ENCODE data around the gene MAPKBP1. TPM values are rescaled to one million over a fixed set of nuclear protein-coding genes. Genes with fewer than 3 reads are reported as not detected.
A peak's percentile ranks its signal among the peaks of the same experiment; 100 is the strongest.

Gene MAPKBP1
- total and polyA plus RNA-seq, 8 donors: 8.8 to 41.5 (median 16.8) TPM

GRCh38 chr15:41789662-41790061 lies 15.4 kb downstream of the MAPKBP1 start:
- no peak overlapping the region for H3K4me3 ChIP-seq
- H3K27ac ChIP-seq: peak overlapping the region; percentile 17 to 59 (median 54)
- TF ChIP-seq CTCF (IDR thresholded peaks at IDR 0.05) (no peak), POLR2A (IDR thresholded peaks at IDR 0.05) (no peak), POLR2AphosphoS5 (IDR thresholded peaks at IDR 0.05) (no peak)
- intact Hi-C loops (cut with DNase I; ENCODE audit: low total_unique reads): no loop called here
- H3K36me3 ChIP-seq: no peaks in the 10 kb centered on the region
- H3K4me1 ChIP-seq: peaks cover 30 to 63% (median 42%) of the 10 kb centered on the region in 4 donors
- no peaks in the 10 kb centered on the region for H3K27me3 ChIP-seq
- no peak for DNase-seq
- no peaks in the 10 kb centered on the region for H3K9me3 ChIP-seq

GRCh38 chr15:41790169-41790568 lies 15.9 kb downstream of the MAPKBP1 start:
- no peak for DNase-seq
- Histone ChIP-seq H3K4me1 (peaks cover 30 to 64% (median 42%) of the 10 kb centered on the region in 4 donors), H3K27ac (peak overlapping the region in 4 of 5 donors; percentile 17 to 59 (median 46)), H3K36me3 (no peaks in the 10 kb centered on the region), H3K4me3 (no peak overlapping the region), H3K9me3 (no peaks in the 10 kb centered on the region), H3K27me3 (no peaks in the 10 kb centered on the region)
- TF ChIP-seq CTCF (IDR thresholded peaks at IDR 0.05) (no peak), EP300 (IDR thresholded peaks at IDR 0.05) (no peak), POLR2A (IDR thresholded peaks at IDR 0.05) (no peak), POLR2AphosphoS5 (IDR thresholded peaks at IDR 0.05) (no peak)
- 86 to 96% (median 88%) methylated on average over 3 of the region's 3 CpGs for WGBS, 5 donors
- intact Hi-C loops (cut with DNase I; ENCODE audit: low total_unique reads): no loop called here

- Histone ChIP-seq H3K36me3 (no peaks in the 10 kb centered on the region), H3K4me3 (no peak overlapping the region), H3K9me3 (no peaks in the 10 kb centered on the region), H3K27ac (peak overlapping the region in 4 of 5 donors; percentile 36 to 55 (median 50)), H3K27me3 (no peaks in the 10 kb centered on the region), H3K4me1 (peaks cover 33 to 72% (median 47%) of the 10 kb centered on the region in 4 donors)
- 40 to 54% (median 49%) methylated on average over 5 of the region's 5 CpGs for WGBS, 5 donors
- intact Hi-C loops (cut with DNase I; ENCODE audit: low total_unique reads): no loop called here
- DNase-seq: peak in 1 of 2 donors; percentile 53
- no peak for TF ChIP-seq POLR2AphosphoS5 (IDR thresholded peaks at IDR 0.05)
- no peak for TF ChIP-seq POLR2A (IDR thresholded peaks at IDR 0.05)
Observed at GRCh38 chr15:41790756-41791546, 16.7 kb downstream of the MAPKBP1 start.

- WGBS, 5 donors: 84 to 88% (median 88%) methylated on average over 4 of the region's 4 CpGs
- no peak for DNase-seq
- Histone ChIP-seq H3K36me3 (no peaks in the 10 kb centered on the region), H3K27me3 (no peaks in the 10 kb centered on the region), H3K4me3 (no peak overlapping the region), H3K9me3 (no peaks in the 10 kb centered on the region), H3K4me1 (peaks cover 39 to 78% (median 53%) of the 10 kb centered on the region in 4 donors), H3K27ac (peak overlapping the region in 4 of 5 donors; percentile 36 to 55 (median 50))
- intact Hi-C loops (cut with DNase I; ENCODE audit: low total_unique reads): no loop called here
- TF ChIP-seq POLR2AphosphoS5 (IDR thresholded peaks at IDR 0.05) (no peak), CTCF (IDR thresholded peaks at IDR 0.05) (no peak), POLR2A (IDR thresholded peaks at IDR 0.05) (no peak), EP300 (IDR thresholded peaks at IDR 0.05) (no peak)
Observed at GRCh38 chr15:41791547-41791937, 17.3 kb downstream of the MAPKBP1 start.
